NT2/D1 (cell line): Measurements from ENCODE around the gene ALDH3B2.

Source experiments
- DNase-seq: peaks from one replicate; pipeline ENCODE4 v3.0.0-alpha.2; 2011; ENCODE audit warnings: low read depth, low spot score
- H3K27me3 ChIP-seq: 2 replicates; pipeline ENCODE4 v1.6.0; 2011; ENCODE audit warnings: mild to moderate bottlenecking; ENCODE audit not compliant: insufficient read length, insufficient read depth
- H3K36me3 ChIP-seq: 2 replicates; pipeline ENCODE4 v1.6.1; 2011; ENCODE audit warnings: mild to moderate bottlenecking, low read length, mixed read lengths; ENCODE audit not compliant: insufficient read depth, insufficient read length
- H3K4me1 ChIP-seq: 2 replicates; pipeline ENCODE4 v1.5.1; 2011; ENCODE audit not compliant: insufficient read depth, insufficient read length
- H3K4me3 ChIP-seq: 2 replicates; pipeline ENCODE4 v1.5.1; 2011; ENCODE audit warnings: low read depth; ENCODE audit not compliant: insufficient read length
- H3K9ac ChIP-seq: 2 replicates; pipeline ENCODE4 v1.6.0; 2011; ENCODE audit warnings: low read depth; ENCODE audit not compliant: insufficient read length
- H3K9me3 ChIP-seq: 2 replicates; pipeline ENCODE4 v1.5.1; 2011; ENCODE audit warnings: mild to moderate bottlenecking, low read length; ENCODE audit not compliant: insufficient read depth
- SUZ12 ChIP-seq: IDR thresholded peaks from 2 replicates; pipeline ENCODE4 v1.6.1; 2011; ENCODE audit not compliant: insufficient read length, insufficient read depth; ENCODE audit errors: extremely low read depth
- YY1 ChIP-seq: IDR thresholded peaks from 2 replicates; pipeline ENCODE4 v1.6.1; 2011; ENCODE audit not compliant: insufficient read length, insufficient read depth
- ZNF274 ChIP-seq: IDR thresholded peaks from 2 replicates; pipeline ENCODE4 v1.6.1; 2011; ENCODE audit warnings: mild to moderate bottlenecking, low read depth, low read length

ALDH3B2 gene

DNA sequence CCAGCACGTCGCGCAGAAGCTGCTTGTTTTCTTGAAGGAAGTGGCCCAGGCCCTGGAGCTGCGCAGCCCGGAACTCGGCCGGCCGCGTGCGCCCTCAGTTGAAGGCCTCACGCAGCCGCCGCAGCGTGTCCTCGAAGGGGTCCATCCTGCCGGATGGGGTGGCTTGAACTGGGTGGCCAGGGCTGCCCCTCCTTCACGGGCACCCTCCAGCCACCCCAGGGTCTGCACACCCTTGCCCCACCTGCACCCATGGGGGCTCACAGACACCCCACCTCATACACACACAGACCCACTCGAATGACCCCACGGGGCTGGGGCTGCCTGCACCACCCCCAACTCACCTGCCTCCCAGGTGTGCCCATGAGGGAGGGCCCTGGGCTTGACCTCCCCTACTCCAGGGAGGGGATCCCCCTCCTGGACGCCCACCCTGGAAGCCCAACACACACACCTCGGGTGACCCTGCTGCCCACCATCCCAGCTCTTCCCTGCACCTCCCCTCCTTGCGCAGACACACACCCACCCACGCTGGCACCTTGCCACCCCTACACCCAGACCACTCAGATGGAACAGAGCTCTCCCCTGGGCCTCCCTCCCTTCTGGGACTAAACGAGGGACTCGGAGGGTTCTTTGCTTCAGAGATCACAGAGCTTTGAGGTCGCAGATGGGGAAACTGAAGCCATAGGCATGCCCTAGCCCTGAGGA is 6.8 kb downstream of the ALDH3B2 start:
- Histone ChIP-seq H3K4me3 (no peak overlapping the region), H3K36me3 (no peaks in the 10 kb centered on the region), H3K27me3 (peaks cover 2% of the 10 kb centered on the region), H3K4me1 (peaks cover 3% of the 10 kb centered on the region), H3K9me3 (no peaks in the 10 kb centered on the region), H3K9ac (no peak overlapping the region)
- no peak for TF ChIP-seq SUZ12
- TF ChIP-seq ZNF274: no peak
- TF ChIP-seq YY1: no peak
- DNase-seq: no peak

DNA sequence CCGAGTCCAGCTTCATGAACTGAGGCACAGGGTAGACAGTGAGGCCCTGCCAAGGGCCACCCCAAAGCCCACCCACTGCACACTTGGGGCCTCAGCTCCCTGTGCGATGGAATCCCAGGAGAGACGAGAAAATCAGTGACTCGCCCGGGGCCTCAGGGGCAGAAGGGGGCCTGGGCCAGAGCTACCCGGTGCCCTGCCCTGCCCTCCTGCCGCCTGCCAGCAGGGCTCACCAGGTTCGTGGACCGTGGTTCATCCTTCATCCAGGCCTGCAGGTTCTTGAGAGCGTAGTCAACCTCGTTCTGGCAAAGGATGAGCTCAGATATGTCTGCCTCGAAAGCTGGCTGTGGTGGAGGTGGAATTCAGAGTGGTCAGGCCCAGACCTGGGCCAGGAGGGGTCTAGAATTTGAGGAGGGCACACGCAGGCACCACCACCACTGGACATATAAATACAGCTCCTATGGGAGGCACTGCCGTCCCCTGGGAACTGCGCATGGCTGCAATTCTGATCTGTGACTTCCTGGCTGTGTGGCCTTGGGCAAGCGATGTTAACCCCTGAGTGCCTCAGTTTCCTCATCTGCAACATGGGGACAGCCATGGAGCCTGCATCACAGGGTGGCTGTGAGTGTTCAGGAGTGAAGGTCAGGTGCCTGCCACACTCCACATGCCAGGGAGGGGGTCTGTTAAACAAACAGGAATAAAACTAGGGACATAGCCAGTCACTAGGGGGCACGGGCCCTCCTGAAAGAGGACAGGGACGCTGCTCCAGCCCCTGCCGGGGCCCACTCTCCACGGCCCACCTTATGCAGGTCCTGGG is 7.5 kb downstream of the ALDH3B2 start:
- no peak for DNase-seq
- Histone ChIP-seq H3K27me3 (peaks cover 3% of the 10 kb centered on the region), H3K9ac (no peak overlapping the region), H3K4me3 (no peak overlapping the region), H3K9me3 (no peaks in the 10 kb centered on the region), H3K36me3 (no peaks in the 10 kb centered on the region), H3K4me1 (peaks cover 3% of the 10 kb centered on the region)
- TF ChIP-seq ZNF274: no peak
- no peak for TF ChIP-seq SUZ12
- no peak for TF ChIP-seq YY1

DNA sequence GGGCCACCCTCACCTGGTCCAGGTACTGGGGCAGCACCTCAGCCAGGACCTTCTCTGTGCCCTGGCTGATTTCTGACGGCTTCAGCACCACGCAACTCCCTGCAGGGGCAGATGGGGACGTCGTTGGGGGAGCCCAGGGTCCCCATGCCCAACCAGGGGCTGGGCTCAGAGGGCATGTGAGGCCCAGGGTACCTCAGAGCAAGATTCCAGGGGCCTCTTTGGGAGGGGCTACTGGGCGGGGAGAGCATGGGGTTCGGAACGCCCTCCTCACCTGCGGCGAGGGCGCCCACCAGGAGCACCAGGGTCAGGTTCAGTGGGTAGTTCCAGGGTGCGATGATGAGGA is 8.1 kb downstream of the ALDH3B2 start:
- Histone ChIP-seq H3K9me3 (no peaks in the 10 kb centered on the region), H3K36me3 (no peaks in the 10 kb centered on the region), H3K4me3 (no peak overlapping the region), H3K27me3 (peaks cover 3% of the 10 kb centered on the region), H3K4me1 (peaks cover 3% of the 10 kb centered on the region), H3K9ac (no peak overlapping the region)
- no peak for DNase-seq
- TF ChIP-seq ZNF274 (no peak), SUZ12 (no peak), YY1 (no peak)

DNA sequence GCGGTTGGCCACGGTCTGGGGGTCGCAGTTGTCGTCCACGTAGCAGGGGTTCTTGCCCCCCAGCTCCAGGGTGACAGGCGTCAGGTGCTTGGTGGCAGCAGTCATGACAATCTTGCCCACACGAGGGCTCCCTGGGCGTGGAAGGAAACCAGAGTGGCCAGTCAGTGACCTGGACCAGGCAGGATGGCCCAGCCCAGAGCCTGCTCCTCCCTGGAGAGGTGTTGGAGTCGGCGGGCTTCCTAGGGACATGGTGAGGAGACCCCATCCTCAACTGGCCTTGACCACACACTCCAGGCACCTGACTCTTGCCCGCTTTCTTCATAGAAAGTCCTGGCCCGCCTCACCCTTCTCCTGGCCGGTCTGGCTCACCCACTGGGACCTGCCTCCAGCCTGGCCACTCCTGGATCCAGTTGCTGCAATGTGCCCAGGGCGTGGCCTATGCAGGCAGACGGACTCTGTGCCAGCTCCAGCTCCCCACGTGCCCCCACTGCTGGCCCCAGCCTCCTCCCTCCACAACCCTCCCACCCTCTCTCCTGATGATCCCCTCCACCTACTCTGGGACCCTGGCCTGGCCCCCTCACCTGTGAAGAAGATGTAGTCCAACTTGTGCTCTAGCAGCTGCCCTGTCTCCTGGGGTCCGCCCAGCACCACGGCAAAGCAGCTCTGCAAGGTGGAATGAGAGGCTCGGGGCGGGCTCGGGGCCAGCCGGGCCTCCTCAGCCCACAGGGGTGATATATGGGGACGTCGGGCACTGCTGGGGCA is 8.7 kb downstream of the ALDH3B2 start:
- peaks cover 3% of the 10 kb centered on the region for H3K27me3 ChIP-seq
- H3K9me3 ChIP-seq: no peaks in the 10 kb centered on the region
- TF ChIP-seq ZNF274: no peak
- no peak for TF ChIP-seq SUZ12
- TF ChIP-seq YY1: no peak
- H3K36me3 ChIP-seq: no peaks in the 10 kb centered on the region
- H3K4me1 ChIP-seq: no peaks in the 10 kb centered on the region
- DNase-seq: no peak
- H3K9ac ChIP-seq: no peak overlapping the region
- H3K4me3 ChIP-seq: no peak overlapping the region

DNA sequence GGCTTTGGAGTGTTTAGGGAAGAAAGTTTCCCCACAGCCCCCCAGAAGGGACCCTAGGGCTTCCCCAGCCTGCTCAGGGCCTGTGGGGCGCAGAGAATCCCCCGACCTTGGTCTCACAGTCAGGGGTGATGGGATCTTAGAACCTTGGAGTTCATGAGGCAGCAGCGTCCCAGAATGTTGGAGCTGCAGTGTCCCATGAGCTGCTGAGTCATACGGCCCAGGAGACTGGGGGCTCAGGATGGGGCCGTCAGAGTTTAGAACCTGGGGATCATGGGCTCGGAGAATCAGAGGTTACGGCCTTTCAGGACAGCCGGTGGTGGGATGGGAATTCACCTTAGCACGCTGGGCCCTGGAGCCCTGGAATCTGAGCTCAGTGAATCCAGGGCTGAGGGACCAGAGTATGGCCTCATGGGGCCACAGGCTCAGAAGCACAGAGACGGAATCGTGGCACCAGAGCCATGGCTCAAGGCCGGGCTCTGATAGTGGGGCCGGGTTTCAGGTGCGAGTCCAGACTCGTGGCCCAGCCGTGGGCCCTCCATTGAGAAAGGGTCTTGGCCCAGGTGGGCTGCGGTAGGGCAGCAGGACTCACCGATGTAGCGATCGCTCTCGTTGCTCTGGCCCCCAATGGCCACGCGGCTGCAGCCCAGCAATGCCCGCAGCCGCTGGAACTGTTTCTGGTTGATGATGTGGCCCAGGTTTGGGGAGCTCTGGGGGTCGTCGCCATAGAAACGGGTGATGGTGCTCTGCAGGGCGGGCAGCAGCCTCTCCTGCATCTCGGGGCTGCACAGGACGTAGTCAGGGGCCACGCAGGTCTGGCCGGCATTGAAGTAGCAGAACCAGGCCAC is 9.5 kb downstream of the ALDH3B2 start:
- Histone ChIP-seq H3K9me3 (no peaks in the 10 kb centered on the region), H3K4me1 (no peaks in the 10 kb centered on the region), H3K36me3 (no peaks in the 10 kb centered on the region), H3K27me3 (peaks cover 3% of the 10 kb centered on the region), H3K4me3 (no peak overlapping the region), H3K9ac (no peak overlapping the region)
- TF ChIP-seq SUZ12 (no peak), ZNF274 (no peak), YY1 (no peak)
- no peak for DNase-seq

DNA sequence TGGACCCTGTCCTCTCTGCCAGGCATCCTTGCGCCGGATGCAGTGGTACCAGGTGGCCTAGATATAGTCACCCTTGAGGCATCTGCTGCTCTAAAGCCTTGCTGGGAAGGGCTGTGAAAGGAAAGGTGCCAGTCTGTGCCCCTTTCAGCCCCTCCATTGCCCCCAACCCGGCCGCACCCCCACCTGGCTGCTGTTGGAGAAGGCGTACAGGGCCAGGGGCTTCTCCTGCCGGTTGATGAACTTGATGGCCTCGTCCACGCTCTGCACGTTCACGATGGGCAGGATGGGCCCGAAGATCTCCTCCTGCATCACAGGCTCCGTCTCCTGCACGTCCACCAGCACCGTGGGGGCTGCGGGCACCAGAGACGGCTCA is 10.2 kb downstream of the ALDH3B2 start:
- Histone ChIP-seq H3K9me3 (peaks cover 2% of the 10 kb centered on the region; the same call in 1 of the 2 replicates), H3K27me3 (peaks cover 3% of the 10 kb centered on the region), H3K9ac (no peak overlapping the region), H3K4me3 (no peak overlapping the region), H3K36me3 (no peaks in the 10 kb centered on the region), H3K4me1 (no peaks in the 10 kb centered on the region)
- no peak for DNase-seq
- TF ChIP-seq SUZ12 (no peak), YY1 (no peak), ZNF274 (no peak)
